Measurements from ENCODE around the gene ATP6V0A1. TPM values are rescaled to one million over a fixed set of nuclear protein-coding genes. Genes with fewer than 3 reads are reported as not detected.

ATP6V0A1 gene
- total RNA-seq, 1 donor = 40.0 TPM

DNA sequence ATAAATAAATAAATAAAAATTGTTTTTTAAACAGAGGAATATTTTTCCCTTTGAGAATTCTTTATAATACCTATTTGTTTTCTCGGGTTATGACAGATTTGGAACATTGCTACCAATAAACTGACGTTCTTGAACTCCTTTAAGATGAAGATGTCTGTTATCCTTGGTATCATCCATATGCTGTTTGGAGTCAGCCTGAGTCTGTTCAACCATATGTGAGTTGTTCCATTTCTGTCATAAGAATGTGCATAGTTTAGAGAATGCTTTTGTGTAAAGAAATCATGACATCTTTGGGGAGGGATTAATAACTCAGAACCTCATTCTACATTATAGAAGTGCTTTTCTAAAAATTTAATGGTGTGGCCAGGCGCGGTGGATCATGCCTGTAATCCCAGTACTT, 40.1 kb downstream of the ATP6V0A1 start:
- H3K4me3 ChIP-seq (ENCODE audit: low read depth, low read length) = no peak overlapping the region
- TF ChIP-seq, protein P1, sequence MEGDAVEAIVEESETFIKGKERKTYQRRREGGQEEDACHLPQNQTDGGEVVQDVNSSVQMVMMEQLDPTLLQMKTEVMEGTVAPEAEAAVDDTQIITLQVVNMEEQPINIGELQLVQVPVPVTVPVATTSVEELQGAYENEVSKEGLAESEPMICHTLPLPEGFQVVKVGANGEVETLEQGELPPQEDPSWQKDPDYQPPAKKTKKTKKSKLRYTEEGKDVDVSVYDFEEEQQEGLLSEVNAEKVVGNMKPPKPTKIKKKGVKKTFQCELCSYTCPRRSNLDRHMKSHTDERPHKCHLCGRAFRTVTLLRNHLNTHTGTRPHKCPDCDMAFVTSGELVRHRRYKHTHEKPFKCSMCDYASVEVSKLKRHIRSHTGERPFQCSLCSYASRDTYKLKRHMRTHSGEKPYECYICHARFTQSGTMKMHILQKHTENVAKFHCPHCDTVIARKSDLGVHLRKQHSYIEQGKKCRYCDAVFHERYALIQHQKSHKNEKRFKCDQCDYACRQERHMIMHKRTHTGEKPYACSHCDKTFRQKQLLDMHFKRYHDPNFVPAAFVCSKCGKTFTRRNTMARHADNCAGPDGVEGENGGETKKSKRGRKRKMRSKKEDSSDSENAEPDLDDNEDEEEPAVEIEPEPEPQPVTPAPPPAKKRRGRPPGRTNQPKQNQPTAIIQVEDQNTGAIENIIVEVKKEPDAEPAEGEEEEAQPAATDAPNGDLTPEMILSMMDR (IDR thresholded peaks at IDR 0.05; ENCODE audit: insufficient read depth, low read length) = no peak
- no peak for DNase-seq (ENCODE audit: low read depth)

DNA sequence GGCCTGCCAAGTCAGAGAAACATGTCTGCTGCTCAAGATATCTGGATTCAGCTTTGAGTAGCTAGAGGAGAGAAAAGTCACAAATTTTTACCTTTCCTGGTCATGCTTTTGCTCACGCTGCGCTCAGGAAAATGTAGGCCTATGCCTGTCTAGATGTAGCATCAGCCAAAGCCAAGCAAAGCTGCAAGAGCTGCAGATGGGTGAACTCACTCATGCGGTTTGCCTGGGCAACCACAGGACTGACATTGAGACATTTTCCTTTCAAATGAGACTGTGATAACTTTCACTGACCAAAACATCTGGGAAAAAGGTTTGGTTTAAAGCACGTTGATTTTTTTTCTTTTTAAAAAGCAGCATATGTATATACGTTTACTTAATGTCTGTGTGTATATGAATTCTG, 43.4 kb downstream of the ATP6V0A1 start:
- DNase-seq (ENCODE audit: low read depth) = no peak
- TF ChIP-seq, protein P1 (IDR thresholded peaks at IDR 0.05; ENCODE audit: insufficient read depth, low read length) = no peak

GRCh38 chr17:42502926-42503325, 44.2 kb downstream of the ATP6V0A1 start:
- no peak for DNase-seq (ENCODE audit: low read depth)
- no peak overlapping the region for H3K4me3 ChIP-seq (ENCODE audit: low read depth, low read length)
- TF ChIP-seq, protein P1 (IDR thresholded peaks at IDR 0.05; ENCODE audit: insufficient read depth, low read length) = no peak

More for the DNA sequence above, 43.4 kb downstream of the ATP6V0A1 start:
- H3K4me3 ChIP-seq (ENCODE audit: low read depth, low read length) = no peak overlapping the region

DNA sequence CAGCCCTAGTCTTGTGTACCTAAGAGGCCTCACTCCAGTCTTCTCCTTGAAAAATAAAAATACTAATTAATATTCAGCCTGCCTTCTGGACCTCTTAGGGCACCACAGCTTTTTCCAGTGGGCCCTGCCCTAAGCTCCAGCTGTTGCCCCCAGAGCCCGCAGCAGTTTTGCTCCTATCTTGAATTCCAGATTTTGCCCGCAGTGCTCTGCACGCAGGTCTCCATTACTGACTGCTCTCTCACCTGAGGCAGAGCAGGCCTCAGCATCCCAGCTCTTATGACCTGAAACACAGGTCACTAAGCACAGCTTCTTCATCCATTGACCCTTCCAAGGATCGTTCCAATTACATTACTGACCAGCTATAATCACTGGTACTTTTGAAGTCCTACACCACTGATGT, 49.0 kb downstream of the ATP6V0A1 start:
- DNase-seq (ENCODE audit: low read depth) = no peak
- TF ChIP-seq, protein P1 (IDR thresholded peaks at IDR 0.05; ENCODE audit: insufficient read depth, low read length) = no peak
- no peak overlapping the region for H3K4me3 ChIP-seq (ENCODE audit: low read depth, low read length)

GRCh38 chr17:42508426-42509165, 49.9 kb downstream of the ATP6V0A1 start:
- no peak overlapping the region for H3K4me3 ChIP-seq (ENCODE audit: low read depth, low read length)
- no peak for DNase-seq (ENCODE audit: low read depth)
- TF ChIP-seq, protein P1 (IDR thresholded peaks at IDR 0.05; ENCODE audit: insufficient read depth, low read length) = no peak

- TF ChIP-seq, protein P1 (IDR thresholded peaks at IDR 0.05; ENCODE audit: insufficient read depth, low read length) = no peak
- DNase-seq (ENCODE audit: low read depth) = no peak
Observed at GRCh38 chr17:42509409-42509808, 50.7 kb downstream of the ATP6V0A1 start.

DNA sequence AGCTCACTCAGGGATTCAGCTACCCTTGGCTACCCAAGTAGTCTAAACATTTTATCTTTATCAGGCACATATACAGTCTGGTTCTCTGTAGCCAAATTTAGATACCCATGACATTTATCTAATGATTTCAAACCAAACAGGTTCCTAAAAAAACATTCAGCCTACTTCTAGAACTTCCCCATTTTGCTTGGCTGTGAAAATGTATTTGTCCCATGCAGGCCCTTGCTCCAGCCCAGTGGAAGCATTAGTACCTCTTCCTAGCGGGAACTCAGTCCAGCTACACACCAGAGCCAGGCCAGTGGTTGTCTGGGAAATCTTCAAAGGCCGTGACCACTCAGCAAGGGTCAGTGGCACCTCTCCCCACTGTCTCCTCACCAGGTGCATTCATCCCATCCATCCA, 51.2 kb downstream of the ATP6V0A1 start:
- DNase-seq (ENCODE audit: low read depth) = no peak
- no peak overlapping the region for H3K4me3 ChIP-seq (ENCODE audit: low read depth, low read length)
- TF ChIP-seq, protein P1 (IDR thresholded peaks at IDR 0.05; ENCODE audit: insufficient read depth, low read length) = no peak

More at GRCh38 chr17:42509409-42509808, 50.7 kb downstream of the ATP6V0A1 start:
- no peak overlapping the region for H3K4me3 ChIP-seq (ENCODE audit: low read depth, low read length)

All from fibroblast of the aortic adventitia (primary cell).